Naive thymus-derived CD8-positive, alpha-beta T cell (primary cell): ENCODE measurements around the gene LTB4R2. TPM values are rescaled to one million over a fixed set of nuclear protein-coding genes. Genes with fewer than 3 reads are reported as not detected.

Experiments used
- ATAC-seq, 2 donors: fragments of 150-1000 bp; cut with Tn5 transposase in 1 of 2; sonication (Bioruptor Pico), chemical (Tn5 transposase) in 1 of 2; 1 replicate in 1 of 2; 2 replicates in 1 of 2; pipeline ENCODE4 v1.10.0; 2021; ENCODE audit warnings: mild to moderate bottlenecking in 2 of 2, moderate library complexity in 2 of 2
- POLR2A ChIA-PET: fragments of 350-600 bp; sonication (Branson Sonifier 250); formaldehyde crosslinking; loops from one replicate; lab custom pipeline; 2021; ENCODE audit warnings: antibody characterized with exemption; lab: Charles Lee
- DNase-seq, 10 donors: peaks; one replicate each; pipeline versions ENCODE4 v3.0.0 to v3.0.0-alpha.2; 2020 to 2022
- H3K27ac Mint-ChIP-seq, 10 donors: one replicate each; pipeline ENCODE4 v1.8.0; 2020 to 2022; ENCODE audit warnings: mild to moderate bottlenecking in 10 of 10, mixed read lengths in 10 of 10, moderate library complexity in 4 of 10, inconsistent platforms in 1 of 10
- H3K27me3 Mint-ChIP-seq, 5 donors: one replicate each; pipeline ENCODE4 v1.8.0; 2021 to 2022; ENCODE audit warnings: mixed read lengths in 5 of 5
- H3K36me3 Mint-ChIP-seq, 3 donors: one replicate each; pipeline ENCODE4 v1.8.0; 2020 to 2022; ENCODE audit warnings: mixed read lengths in 3 of 3, mild to moderate bottlenecking in 2 of 3, inconsistent platforms in 1 of 3
- H3K4me1 Mint-ChIP-seq, 4 donors: one replicate each; pipeline ENCODE4 v1.8.0; 2021 to 2022; ENCODE audit warnings: mixed read lengths in 4 of 4
- H3K4me3 Mint-ChIP-seq, 10 donors: one replicate each; pipeline ENCODE4 v1.8.0; 2020 to 2022; ENCODE audit warnings: mild to moderate bottlenecking in 10 of 10, mixed read lengths in 10 of 10, moderate library complexity in 6 of 10, inconsistent platforms in 1 of 10
- H3K9me3 Mint-ChIP-seq, 9 donors: one replicate each; pipeline ENCODE4 v1.8.0; 2020 to 2022; ENCODE audit warnings: mixed read lengths in 9 of 9, mild to moderate bottlenecking in 3 of 9, inconsistent platforms in 1 of 9, moderate library complexity in 1 of 9
- polyA plus RNA-seq, 3 donors: library from polyadenylated mRNA; unstranded; fragments of 300-500 nt; fragmentation: Illumina TruSeq; gene quantifications; one replicate each; pipeline ENCODE4 v1.2.3, GENCODE V29; 2021
- total RNA-seq, 8 experiments: library from RNA in 2 of 8; stranded (reverse) in 2 of 8; gene quantifications; one replicate each; pipeline ENCODE4 v1.2.3 and lab custom pipeline; 2021 to 2026

The LTB4R2 gene
- total and polyA plus RNA-seq, 5 experiments from 2014 or later: 0.93 to 13.0 (median 3.5) TPM

GRCh38 chr14:24307156-24307574, 2.8 kb upstream of the LTB4R2 start:
- H3K27ac Mint-ChIP-seq: peak overlapping the region in 3 of 10 donors; percentile 64 to 87 (median 75)
- no peak overlapping the region for H3K4me3 Mint-ChIP-seq
- H3K27me3 Mint-ChIP-seq: no peaks in the 10 kb centered on the region
- H3K9me3 Mint-ChIP-seq: no peaks in the 10 kb centered on the region
- peaks cover 0 to 60% (median 25%) of the 10 kb centered on the region in 3 donors for H3K36me3 Mint-ChIP-seq
- POLR2A ChIA-PET: interaction anchor here (0.8 to 8.2 kb wide), 6 partner anchors 6 to 112 kb away, joined by 3 to 67 read pairs (median 3); partner anchors contain the start of genes DHRS1, NOP9, TINF2 and TM9SF1
- no peak for ATAC-seq
- no peak for DNase-seq
- H3K4me1 Mint-ChIP-seq: peaks cover 23 to 48% (median 42%) of the 10 kb centered on the region in 4 donors

DNA sequence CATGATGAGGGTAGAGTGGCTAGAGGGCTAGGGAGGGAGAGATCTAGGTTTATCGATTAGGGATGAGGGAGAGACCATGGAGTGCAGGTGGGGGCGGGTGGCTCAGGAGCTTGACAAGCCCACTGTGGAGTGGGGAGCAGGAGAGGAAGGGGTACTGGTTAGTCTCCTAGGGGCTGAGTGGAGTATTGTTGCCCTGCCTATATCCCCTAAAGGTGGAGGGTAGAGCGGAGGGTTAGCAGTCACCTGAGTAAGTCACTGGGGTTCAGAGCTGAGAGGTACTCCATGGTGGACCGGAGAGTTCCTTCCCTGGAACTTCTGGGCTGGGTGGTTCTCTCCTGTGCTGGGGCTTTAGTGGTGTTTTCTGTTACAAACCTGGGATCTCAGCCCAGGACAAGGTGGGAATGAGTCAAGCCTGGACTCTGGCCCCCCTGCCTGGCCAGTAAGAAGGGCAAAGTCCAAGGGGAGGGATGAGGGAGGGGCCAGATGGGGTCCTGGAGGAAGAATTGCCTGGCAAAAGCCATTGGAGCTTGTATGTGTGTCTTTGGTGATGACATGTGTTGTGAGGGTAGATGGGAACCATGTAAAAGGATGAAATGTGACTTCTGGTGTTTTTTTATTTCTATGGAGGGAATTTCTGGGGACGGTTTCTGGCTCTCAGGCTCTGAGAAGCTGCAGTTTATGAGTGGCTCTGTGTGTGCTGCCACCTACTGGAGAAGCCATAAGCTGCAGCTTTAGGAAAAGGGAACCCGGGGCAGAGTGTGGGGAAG, 2.2 kb upstream of the LTB4R2 start, which contains the start of gene CIDEB:
Gene CIDEB (minus strand): TSS at position 403 of the 767 bp plus-strand sequence. CDS start 119 bp downstream, at position 284.
- H3K36me3 Mint-ChIP-seq: peaks cover 0 to 54% (median 25%) of the 10 kb centered on the region in 3 donors
- no peaks in the 10 kb centered on the region for H3K27me3 Mint-ChIP-seq
- H3K4me3 Mint-ChIP-seq: peak within 1 kb of the TSS in 5 of 10 donors; percentile 1 to 42 (median 9)
- H3K9me3 Mint-ChIP-seq: no peaks in the 10 kb centered on the region
- ATAC-seq (no peak), DNase-seq (peak; percentile 35 to 75 (median 58))
- H3K27ac Mint-ChIP-seq: peak within 1 kb of the TSS in 9 of 10 donors; percentile 35 to 88 (median 64)
- POLR2A ChIA-PET: interaction anchor here (0.5 to 8.2 kb wide), 9 partner anchors 7 to 1720 kb away, joined by 3 to 67 read pairs (median 3); partner anchors contain the start of genes DHRS1, NOP9, TINF2 and TM9SF1
- H3K4me1 Mint-ChIP-seq: peaks cover 27 to 53% (median 47%) of the 10 kb centered on the region in 4 donors

DNA sequence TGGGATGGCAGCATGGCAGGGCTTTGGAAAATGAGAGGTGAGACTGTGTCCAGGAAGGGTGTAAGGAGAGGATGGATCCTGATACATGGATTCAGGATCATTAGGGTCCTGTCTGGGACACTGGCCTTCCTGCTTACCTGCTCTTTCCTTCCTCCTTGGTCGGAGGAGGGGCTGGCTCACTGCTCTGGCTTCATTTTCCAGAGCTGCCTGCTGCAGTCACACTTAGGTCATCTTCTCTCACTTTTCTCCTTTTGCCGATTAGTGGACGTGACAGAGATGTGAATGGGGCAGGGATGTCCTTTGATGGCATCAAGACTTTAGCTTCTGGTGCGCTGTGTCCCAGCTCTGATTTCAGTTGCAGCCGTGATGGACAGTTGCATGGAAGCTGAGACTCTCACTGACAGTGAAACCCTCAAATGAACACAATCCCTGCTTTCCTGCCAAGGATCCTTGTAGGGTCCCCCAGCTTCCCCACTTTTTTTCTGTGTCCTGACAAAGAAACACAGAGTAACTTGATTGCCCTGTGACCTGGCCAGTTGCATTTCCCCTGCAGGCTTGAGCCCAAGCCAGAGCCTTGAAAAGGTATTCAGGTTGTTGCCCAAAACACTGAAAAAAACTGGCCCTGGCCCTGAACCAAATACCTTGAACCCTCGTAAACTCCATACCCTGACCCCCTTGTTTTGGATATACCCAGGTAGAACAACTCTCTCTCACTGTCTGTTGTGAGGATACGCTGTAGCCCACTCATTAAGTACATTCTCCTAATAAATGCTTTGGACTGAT, 1.4 kb upstream of the LTB4R2 start:
- Mint-ChIP-seq H3K4me1 (peaks cover 30 to 58% (median 54%) of the 10 kb centered on the region in 4 donors), H3K9me3 (no peaks in the 10 kb centered on the region), H3K36me3 (peaks cover 0 to 46% (median 18%) of the 10 kb centered on the region in 3 donors), H3K27me3 (no peaks in the 10 kb centered on the region), H3K4me3 (peak overlapping the region in 5 of 10 donors; percentile 1 to 42 (median 9)), H3K27ac (peak overlapping the region in 9 of 10 donors; percentile 35 to 88 (median 60))
- DNase-seq (no peak), ATAC-seq (no peak)
- POLR2A ChIA-PET: interaction anchor here (0.5 to 8.2 kb wide), 7 partner anchors 8 to 123 kb away, joined by 3 to 67 read pairs (median 3); partner anchors contain the start of genes DHRS1, NOP9, TINF2 and TM9SF1

- POLR2A ChIA-PET: interaction anchor here (0.8 to 8.2 kb wide), 11 partner anchors 10 to 196 kb away, joined by 3 to 67 read pairs (median 10); partner anchors contain the start of genes ADCY4, CBLN3, DCAF11 and DHRS1
- Mint-ChIP-seq H3K4me3 (peak overlapping the region; percentile 75 to 87 (median 80)), H3K27me3 (no peaks in the 10 kb centered on the region), H3K4me1 (peaks cover 37 to 73% (median 69%) of the 10 kb centered on the region in 4 donors), H3K27ac (peak overlapping the region; percentile 82 to 95 (median 90)), H3K9me3 (no peaks in the 10 kb centered on the region), H3K36me3 (peaks cover 0 to 29% (median 5%) of the 10 kb centered on the region in 3 donors)
- ATAC-seq (no peak), DNase-seq (no peak)
These were observed 315 bp downstream of the LTB4R2 start for GRCh38 chr14:24310265-24310645.

DNA sequence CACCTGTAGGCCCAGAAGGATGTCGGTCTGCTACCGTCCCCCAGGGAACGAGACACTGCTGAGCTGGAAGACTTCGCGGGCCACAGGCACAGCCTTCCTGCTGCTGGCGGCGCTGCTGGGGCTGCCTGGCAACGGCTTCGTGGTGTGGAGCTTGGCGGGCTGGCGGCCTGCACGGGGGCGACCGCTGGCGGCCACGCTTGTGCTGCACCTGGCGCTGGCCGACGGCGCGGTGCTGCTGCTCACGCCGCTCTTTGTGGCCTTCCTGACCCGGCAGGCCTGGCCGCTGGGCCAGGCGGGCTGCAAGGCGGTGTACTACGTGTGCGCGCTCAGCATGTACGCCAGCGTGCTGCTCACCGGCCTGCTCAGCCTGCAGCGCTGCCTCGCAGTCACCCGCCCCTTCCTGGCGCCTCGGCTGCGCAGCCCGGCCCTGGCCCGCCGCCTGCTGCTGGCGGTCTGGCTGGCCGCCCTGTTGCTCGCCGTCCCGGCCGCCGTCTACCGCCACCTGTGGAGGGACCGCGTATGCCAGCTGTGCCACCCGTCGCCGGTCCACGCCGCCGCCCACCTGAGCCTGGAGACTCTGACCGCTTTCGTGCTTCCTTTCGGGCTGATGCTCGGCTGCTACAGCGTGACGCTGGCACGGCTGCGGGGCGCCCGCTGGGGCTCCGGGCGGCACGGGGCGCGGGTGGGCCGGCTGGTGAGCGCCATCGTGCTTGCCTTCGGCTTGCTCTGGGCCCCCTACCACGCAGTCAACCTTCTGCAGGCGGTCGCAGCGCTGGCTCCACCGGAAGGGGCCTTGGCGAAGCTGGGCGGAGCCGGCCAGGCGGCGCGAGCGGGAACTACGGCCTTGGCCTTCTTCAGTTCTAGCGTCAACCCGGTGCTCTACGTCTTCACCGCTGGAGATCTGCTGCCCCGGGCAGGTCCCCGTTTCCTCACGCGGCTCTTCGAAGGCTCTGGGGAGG, 985 bp downstream of the LTB4R2 start, which contains the start of gene LTB4R:
Gene LTB4R (plus strand): TSS at position 857 of the 959 bp plus-strand sequence. CDS start 4,150 bp downstream, outside the sequence.
- POLR2A ChIA-PET: interaction anchor here (0.8 to 8.2 kb wide), 20 partner anchors 10 to 1009 kb away, joined by 3 to 67 read pairs (median 4); partner anchors contain the start of genes ADCY4, CBLN3, DCAF11 and DHRS1
- Mint-ChIP-seq H3K27me3 (no peaks in the 10 kb centered on the region), H3K27ac (peak within 1 kb of the TSS; percentile 82 to 95 (median 92)), H3K4me3 (peak within 1 kb of the TSS; percentile 77 to 87 (median 82)), H3K36me3 (peaks cover 0 to 22% (median under 1%) of the 10 kb centered on the region in 3 donors), H3K9me3 (no peaks in the 10 kb centered on the region), H3K4me1 (peaks cover 41 to 80% (median 73%) of the 10 kb centered on the region in 4 donors)
- peak; percentile 53 to 82 (median 67) for DNase-seq
- peak; percentile 85 to 87 for ATAC-seq

- H3K36me3 Mint-ChIP-seq: peaks cover 0 to 11% (median 0%) of the 10 kb centered on the region in 3 donors
- DNase-seq (peak in 2 of 10 donors; percentile 4 to 27), ATAC-seq (peak in 1 of 2 donors; percentile 7)
- H3K27ac Mint-ChIP-seq: peak overlapping the region; percentile 77 to 94 (median 89)
- H3K4me1 Mint-ChIP-seq: peaks cover 41 to 80% (median 73%) of the 10 kb centered on the region in 4 donors
- no peaks in the 10 kb centered on the region for H3K27me3 Mint-ChIP-seq
- H3K9me3 Mint-ChIP-seq: no peaks in the 10 kb centered on the region
- H3K4me3 Mint-ChIP-seq: peak overlapping the region; percentile 77 to 87 (median 82)
- POLR2A ChIA-PET: interaction anchor here (1.0 to 8.2 kb wide), 18 partner anchors 9 to 1010 kb away, joined by 3 to 67 read pairs (median 4); partner anchors contain the start of genes ADCY4, CBLN3, DHRS1 and KHNYN
These were observed 2.1 kb downstream of the LTB4R2 start for GRCh38 chr14:24311837-24312615.

DNA sequence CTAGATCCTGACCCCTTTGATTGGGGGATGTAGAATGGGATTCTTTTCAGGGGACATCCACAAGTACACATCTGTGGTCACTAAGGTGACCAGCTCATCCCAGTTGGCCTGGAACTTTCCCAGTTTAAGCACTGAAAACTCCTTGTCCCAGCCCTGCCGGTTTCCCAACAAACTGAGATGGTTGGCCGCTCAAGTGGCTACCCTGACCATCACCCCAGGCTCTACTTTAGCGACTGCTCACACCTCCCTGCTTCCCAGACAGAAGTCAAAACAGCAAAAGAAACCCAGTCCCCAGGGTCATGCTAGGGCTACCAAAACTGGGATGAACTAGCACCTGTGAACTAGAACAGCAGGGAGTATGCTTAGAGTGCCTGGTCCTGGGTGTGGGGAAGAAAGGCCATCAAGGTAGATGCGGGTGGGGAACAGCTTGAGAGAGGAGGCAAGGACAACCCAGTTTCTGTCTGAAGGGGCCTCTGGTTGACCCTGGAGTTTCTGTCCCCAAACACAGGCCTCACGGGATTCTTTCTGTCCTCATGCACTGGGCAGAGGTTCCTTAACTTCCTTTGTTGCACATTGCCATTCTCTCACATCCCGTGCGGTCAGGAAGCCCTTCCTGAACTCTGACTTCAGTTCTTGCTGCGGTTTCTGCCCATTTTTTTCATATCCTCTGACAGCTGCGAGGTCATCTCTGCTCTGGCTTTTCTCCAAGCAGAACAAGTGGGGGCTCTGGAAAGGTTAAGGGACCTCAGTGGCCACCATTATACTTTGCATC, 3.0 kb downstream of the LTB4R2 start:
- Mint-ChIP-seq H3K36me3 (peaks cover 0 to 2% (median 0%) of the 10 kb centered on the region in 3 donors), H3K4me1 (peaks cover 37 to 73% (median 69%) of the 10 kb centered on the region in 4 donors), H3K9me3 (no peaks in the 10 kb centered on the region), H3K4me3 (peak overlapping the region; percentile 57 to 87 (median 82)), H3K27ac (peak overlapping the region; percentile 67 to 94 (median 88)), H3K27me3 (no peaks in the 10 kb centered on the region)
- DNase-seq: peak in 5 of 10 donors; percentile 21 to 62 (median 36)
- ATAC-seq: no peak
- POLR2A ChIA-PET: interaction anchor here (0.6 to 8.2 kb wide), 9 partner anchors 8 to 117 kb away, joined by 3 to 67 read pairs (median 4); partner anchors contain the start of genes ADCY4, CBLN3, DHRS1 and KHNYN

DNA sequence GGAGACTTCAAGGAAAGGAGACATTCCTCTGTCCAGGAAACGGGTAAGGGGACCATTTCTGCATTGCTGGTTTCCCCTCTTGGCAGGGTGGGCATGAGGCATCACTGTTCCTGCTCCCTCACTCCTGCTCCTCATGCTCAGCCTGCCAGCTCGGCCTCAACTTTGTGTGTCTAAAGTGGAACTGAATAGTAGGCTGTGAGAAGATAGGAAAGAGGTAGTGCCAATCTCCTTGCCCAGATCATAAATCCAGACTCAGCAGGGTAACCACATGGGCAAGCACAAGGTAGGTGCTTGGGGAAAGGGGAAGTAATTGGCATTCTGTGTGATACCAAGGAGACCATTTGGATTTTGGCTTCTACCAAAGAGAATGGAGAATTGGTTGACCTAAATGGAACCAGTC, 4.0 kb downstream of the LTB4R2 start:
- Mint-ChIP-seq H3K36me3 (no peaks in the 10 kb centered on the region), H3K4me1 (peaks cover 34 to 64% (median 61%) of the 10 kb centered on the region in 4 donors), H3K27ac (peak overlapping the region; percentile 63 to 89 (median 80)), H3K4me3 (peak overlapping the region in 9 of 10 donors; percentile 52 to 87 (median 74)), H3K27me3 (no peaks in the 10 kb centered on the region), H3K9me3 (no peaks in the 10 kb centered on the region)
- POLR2A ChIA-PET: interaction anchor here (0.7 to 8.2 kb wide), 5 partner anchors 14 to 98 kb away, joined by 3 to 67 read pairs (median 4); partner anchors contain the start of genes DHRS1, MDP1, NOP9 and TINF2
- ATAC-seq: no peak
- DNase-seq: peak in 1 of 10 donors; percentile 38

DNA sequence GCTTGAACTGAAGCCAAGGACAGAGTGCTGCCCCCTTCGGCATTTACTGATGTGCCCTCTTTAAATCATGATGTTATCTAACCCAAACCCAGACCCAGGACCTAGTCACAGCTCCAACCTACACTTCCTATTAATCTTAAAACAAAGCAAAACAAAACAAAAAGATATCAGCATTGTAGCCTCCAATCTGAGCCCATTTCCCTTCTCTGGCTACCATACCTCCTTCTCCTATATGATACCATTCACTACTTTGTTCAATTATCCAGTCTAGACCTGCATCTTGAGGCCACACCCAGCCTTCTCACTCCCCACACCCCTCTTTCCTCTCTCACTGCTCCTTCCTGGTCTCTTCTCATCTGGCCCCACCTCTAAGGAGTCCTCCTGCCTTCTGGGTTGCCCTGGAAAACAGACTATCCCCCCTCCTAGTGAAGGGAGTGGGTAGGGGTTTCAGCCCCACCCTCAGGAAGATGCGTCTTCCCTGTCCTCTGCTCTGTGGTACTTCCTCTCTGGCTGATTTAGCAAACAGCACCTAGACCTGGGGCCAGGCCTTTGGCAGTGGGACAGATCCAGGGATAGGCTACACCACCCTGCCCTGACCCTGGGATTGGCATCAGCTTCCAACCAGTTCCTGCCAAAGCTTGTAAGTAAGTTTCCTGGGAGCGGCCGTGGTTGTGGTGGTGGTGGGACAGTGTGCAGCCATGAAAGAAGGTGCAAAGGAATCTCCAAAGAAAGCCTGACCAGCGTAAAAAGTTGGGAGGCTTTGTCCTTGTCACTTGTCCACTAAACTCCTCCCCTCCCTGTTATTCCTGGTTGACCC, 4.6 kb downstream of the LTB4R2 start:
- DNase-seq (peak in 1 of 10 donors; percentile 30), ATAC-seq (no peak)
- H3K4me1 Mint-ChIP-seq: peaks cover 34 to 57% (median 54%) of the 10 kb centered on the region in 4 donors
- peak overlapping the region; percentile 1 to 89 (median 70) for H3K27ac Mint-ChIP-seq
- peak overlapping the region in 9 of 10 donors; percentile 12 to 87 (median 74) for H3K4me3 Mint-ChIP-seq
- H3K36me3 Mint-ChIP-seq: no peaks in the 10 kb centered on the region
- peaks cover 0 to 3% (median 0%) of the 10 kb centered on the region in 5 donors for H3K27me3 Mint-ChIP-seq
- POLR2A ChIA-PET: interaction anchor here (1.2 to 8.2 kb wide), 4 partner anchors 14 to 99 kb away, joined by 3 to 67 read pairs (median 5); partner anchors contain the start of genes DHRS1, MDP1, NOP9 and TINF2
- no peaks in the 10 kb centered on the region for H3K9me3 Mint-ChIP-seq
